SK-N-MC (cell line): ENCODE results near the gene MRPS18B.

Experiments used
- EZH2 ChIP-seq: fragments of 200-600 bp; sonication (generic); IDR thresholded peaks from one replicate; pipeline ENCODE4 v1.6.1; 2017; ENCODE audit warnings: antibody characterized with exemption
- POLR2AphosphoS5 ChIP-seq: IDR thresholded peaks from 2 replicates; pipeline ENCODE4 v1.6.1; 2012; ENCODE audit warnings: mild to moderate bottlenecking, low read depth, low read length, borderline replicate concordance

GRCh38 chr6:30641048-30641447, 23.4 kb downstream of the MRPS18B start:
- TF ChIP-seq POLR2AphosphoS5 (no peak), EZH2 (no peak)
